D341Med (cell line): Measurements from ENCODE around the gene ZDHHC3.
"Not testable (repeated sequence)": the region's sequence is repeated elsewhere in the genome, so short reads cannot be mapped to it uniquely, and the experiment has no call there.

Experiments used
- DNase-seq: peaks from one replicate; pipeline ENCODE4 v3.0.0; 2012; ENCODE audit warnings: low spot score

ZDHHC3 gene

GRCh38 chr3:44963571-44964325 lies 12.2 kb downstream of the ZDHHC3 start:
- DNase-seq, result no peak

- DNase-seq, result no peak
Measured at GRCh38 chr3:44962621-44963393, 13.2 kb downstream of the ZDHHC3 start.

- no peak for DNase-seq
Measured at GRCh38 chr3:44961888-44962287, 14.1 kb downstream of the ZDHHC3 start.

GRCh38 chr3:44960387-44961026 lies 15.5 kb downstream of the ZDHHC3 start:
- DNase-seq, result no peak

GRCh38 chr3:44958386-44958785 lies 17.6 kb downstream of the ZDHHC3 start:
- DNase-seq, result no peak

GRCh38 chr3:44957986-44958385 lies 18.0 kb downstream of the ZDHHC3 start:
- no peak for DNase-seq

GRCh38 chr3:44955917-44956316 lies 20.1 kb downstream of the ZDHHC3 start:
- DNase-seq, result no peak

GRCh38 chr3:44954962-44955361 lies 21.0 kb downstream of the ZDHHC3 start:
- DNase-seq, result no peak

- no peak for DNase-seq
Measured at GRCh38 chr3:44954304-44954703, 21.7 kb downstream of the ZDHHC3 start.

GRCh38 chr3:44952689-44953088 lies 23.3 kb downstream of the ZDHHC3 start:
- no peak for DNase-seq

GRCh38 chr3:44950275-44950734 lies 25.7 kb downstream of the ZDHHC3 start:
- no peak for DNase-seq

GRCh38 chr3:44949770-44950169 lies 26.2 kb downstream of the ZDHHC3 start:
- not testable (repeated sequence) for DNase-seq

GRCh38 chr3:44948239-44948638 lies 27.7 kb downstream of the ZDHHC3 start:
- no peak for DNase-seq

GRCh38 chr3:44942202-44942921 lies 33.6 kb downstream of the ZDHHC3 start:
- no peak for DNase-seq

GRCh38 chr3:44939581-44940036 lies 36.4 kb downstream of the ZDHHC3 start:
- DNase-seq, result no peak

- no peak for DNase-seq
Measured at GRCh38 chr3:44932986-44933944, 42.7 kb downstream of the ZDHHC3 start.

- DNase-seq, result no peak
Measured at GRCh38 chr3:44932271-44932670, 43.7 kb downstream of the ZDHHC3 start.

GRCh38 chr3:44931791-44932190 lies 44.2 kb downstream of the ZDHHC3 start:
- no peak for DNase-seq

GRCh38 chr3:44930911-44931310 lies 45.1 kb downstream of the ZDHHC3 start:
- DNase-seq, result no peak

- DNase-seq, result no peak
Measured at GRCh38 chr3:44929782-44930181, 46.2 kb downstream of the ZDHHC3 start.

GRCh38 chr3:44927371-44927770 lies 48.6 kb downstream of the ZDHHC3 start:
- DNase-seq, result no peak
